Measurements from ENCODE around the gene FABP1.

Gene FABP1

DNA sequence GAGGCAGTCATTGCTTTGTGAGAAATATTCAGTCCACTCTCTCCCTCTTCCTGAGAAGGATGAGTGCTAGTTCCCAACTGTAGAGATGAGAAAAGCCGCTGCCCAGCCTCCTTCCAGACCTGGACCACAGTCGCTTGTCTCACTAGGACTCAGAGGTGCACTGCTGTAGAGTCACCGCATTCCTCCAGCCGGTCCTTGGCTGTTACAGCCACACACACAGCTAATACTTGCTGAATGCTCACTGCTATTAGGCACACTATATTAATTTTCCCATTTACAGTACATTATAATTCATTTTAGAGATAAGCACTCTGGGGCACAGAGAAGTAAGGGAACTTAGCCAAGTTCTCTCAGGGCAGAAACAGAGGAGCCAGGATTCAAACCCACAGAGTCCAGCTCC is 10.0 kb upstream of the FABP1 start:
- DNase-seq (ENCODE audit: low read depth): no peak

DNA sequence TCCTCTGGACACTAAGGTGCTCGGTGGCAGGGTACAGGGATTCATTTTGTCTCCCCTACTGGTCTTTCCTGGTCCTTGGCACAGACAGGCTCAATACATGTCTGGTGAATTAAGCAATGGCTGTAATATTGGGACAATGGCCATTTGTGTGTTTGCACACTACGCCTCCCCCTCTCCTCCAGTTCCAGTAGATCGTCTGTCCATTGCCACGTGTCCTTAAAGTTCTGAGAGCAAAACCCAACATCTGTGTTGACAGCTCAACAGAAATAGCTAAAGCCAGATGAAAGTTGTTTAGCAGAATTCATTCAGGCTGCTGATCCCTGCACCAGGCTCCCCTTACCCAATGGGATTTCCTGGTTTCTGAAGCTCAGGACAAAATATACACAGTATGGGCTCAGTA is 9.0 kb upstream of the FABP1 start:
- DNase-seq (ENCODE audit: low read depth): no peak

DNA sequence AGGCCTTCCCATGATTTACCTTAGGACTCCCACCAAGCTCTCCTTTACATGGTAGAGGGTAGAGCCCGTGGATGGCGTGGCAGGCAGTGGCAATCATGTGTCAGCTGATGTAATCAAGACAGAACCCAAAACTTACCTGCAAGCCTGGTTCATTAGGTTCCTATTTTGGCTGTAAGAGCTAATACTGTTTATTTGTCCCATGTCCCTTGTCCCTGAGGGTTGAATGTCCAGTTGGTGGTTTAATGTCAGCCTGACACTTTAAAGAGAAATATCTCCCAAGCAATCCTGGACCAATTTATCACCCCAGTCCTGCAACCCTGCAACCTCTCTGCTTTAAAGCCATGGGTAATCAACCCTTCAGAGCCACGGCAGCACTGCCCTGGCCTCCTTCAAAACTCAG is 6.0 kb upstream of the FABP1 start:
- no peak for DNase-seq (ENCODE audit: low read depth)

GRCh38 chr2:88131999-88132368 is 4.1 kb upstream of the FABP1 start:
- DNase-seq (ENCODE audit: low read depth): no peak

DNA sequence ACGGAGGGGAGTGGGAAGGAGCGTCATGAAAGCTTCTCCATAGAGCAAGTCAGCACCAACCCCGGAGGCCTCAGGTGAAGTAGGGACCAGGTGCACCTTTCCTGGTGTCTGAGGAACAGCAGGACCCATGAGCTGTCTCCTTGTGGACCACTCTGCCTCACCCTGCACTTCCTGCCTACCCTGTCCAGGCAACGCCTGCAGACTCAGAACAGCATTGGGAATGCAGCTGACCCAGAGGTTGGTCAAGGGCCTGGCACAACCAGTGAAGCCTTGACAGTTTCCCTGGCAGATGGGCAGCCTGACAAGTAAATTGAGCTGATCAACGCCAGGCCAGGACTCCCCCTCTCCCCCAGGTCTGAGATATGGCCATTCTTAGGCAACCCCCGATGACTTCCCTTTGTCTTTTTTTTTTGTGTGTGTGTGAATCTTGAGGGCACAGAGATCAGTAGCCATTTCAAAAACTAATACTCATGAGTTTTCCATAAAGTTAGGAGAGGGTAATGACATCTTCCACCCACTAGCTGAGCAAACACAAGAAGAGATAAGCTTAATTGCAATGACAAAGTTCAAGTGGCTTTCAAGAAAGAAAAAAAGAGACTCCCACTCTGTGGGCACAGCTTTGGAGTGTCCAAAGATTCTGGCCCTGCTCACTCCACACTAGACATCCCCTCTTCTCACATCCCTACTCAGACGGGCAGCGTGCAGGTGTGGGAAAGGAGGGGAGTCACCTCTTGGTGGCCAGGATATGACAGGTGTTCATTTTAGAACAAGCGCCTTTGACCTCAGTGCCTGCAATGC is 3.5 kb upstream of the FABP1 start:
- no peak for DNase-seq (ENCODE audit: low read depth)

GRCh38 chr2:88129313-88129959 is 1.6 kb upstream of the FABP1 start:
- DNase-seq (ENCODE audit: low read depth): no peak

DNA sequence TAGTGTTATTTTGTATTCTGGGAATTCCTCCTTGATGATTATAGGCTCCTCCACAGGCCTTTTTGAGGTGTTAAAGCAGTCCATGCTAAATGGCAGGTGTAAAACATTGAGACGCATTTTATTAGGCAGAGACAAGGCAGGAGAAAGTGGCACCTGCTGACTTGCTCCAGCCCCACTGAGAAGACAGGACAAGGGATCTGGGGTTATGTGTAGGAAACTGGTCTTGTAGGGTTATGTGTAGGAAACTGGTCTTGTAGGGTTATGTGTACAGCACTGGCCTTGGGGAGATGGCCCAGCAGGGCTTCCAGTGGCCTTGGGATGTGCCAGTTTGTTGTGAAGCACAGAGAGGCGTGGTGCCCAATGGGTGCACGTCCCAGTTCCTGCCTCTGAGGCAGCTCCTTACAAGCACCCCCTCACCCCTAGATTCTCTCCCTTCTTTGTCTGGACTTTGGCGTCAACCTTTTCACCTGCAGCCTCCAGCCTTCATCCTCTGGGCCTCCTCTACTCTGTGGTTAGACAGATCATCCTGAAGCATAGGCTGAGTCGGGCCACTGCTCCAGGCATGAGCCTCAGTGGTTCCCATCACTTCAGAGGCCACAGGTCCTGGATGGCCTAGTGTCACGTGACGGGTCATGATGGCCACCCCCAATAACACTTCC is 921 bp upstream of the FABP1 start:
- DNase-seq (ENCODE audit: low read depth): no peak

- no peak for DNase-seq (ENCODE audit: low read depth)
Observed at GRCh38 chr2:88127638-88127887, 299 bp downstream of the FABP1 start.

DNA sequence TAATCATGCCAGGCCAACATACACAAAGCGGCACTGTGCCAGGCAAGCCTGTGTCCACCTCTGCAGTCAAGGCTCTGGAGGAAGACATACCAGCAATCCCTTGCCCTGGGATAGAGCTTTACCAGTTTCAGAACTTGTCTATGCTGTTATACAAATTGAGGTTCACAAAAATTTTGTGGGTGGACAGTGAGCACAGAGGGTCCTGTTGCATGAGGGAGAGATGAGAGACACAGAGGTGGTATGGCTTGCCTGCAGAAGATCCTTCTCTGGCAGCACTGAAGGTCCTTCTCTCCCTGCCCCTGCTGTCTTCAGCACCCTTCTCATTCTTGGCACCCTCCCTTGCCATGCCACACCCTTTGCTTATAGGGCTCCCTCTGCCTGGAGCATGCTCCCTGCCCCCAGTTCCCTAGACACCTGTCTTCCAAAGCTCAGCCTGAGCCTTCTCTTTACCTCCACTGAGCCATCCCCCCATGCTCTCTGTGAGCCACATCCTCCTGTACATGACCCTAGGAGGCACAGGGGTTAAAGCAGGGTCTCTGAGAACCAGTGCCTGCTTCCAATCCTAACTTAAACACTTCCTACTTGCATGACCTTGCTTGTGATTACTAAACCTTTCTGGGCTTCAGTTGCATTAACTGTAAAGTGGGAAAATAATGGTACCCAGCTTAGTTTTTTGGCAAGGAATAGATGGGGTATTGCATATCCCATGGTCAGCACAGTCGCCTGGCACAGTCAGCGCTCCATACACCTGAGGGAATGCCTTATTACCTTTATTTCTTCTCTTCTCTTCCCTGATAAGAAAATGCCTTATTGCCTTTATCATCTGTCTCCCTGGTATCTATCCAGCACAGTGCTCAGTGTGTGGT is 857 bp downstream of the FABP1 start:
- DNase-seq (ENCODE audit: low read depth): no peak

DNA sequence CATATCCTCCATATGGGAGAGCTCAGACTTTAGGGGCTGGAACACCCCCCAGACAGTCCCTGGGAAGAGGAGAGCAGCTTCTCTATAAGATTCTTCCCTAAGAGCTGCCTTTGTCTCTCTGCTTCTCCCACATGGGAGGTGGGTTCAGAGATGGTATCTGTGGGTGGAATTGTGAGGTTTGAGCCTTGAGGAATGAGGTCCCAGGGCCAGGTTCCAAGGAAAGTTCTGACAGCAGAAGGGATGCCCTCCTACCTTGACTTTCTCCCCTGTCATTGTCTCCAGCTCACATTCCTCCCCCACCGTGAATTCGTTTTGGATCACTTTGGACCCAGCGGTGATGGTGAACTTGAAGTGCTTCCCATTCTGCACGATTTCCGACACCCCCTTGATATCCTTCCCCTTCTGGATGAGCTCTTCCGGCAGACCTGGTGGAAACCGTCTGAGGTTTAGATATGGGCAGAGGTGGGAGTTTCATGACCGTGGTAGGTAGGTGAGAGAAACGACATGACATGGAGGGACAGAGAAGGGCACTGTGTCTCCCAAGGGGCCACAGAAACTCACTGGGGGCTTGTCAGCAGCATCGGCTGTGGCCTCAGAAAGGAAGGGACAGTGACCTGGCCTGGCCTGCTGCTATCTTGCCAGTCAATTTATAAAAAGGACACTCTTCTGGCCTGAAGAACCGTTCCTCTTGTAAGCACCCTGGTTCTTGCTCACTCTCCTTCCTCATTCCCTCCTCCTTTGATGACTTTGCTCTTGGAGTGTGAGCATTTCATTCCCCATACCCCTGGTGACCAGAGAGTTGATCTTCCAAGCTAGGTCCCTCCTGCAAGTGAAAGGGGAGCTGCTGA is 1.7 kb downstream of the FABP1 start:
- no peak for DNase-seq (ENCODE audit: low read depth)

- no peak for DNase-seq (ENCODE audit: low read depth)
Observed at GRCh38 chr2:88125344-88125923, 2.4 kb downstream of the FABP1 start.

- no peak for DNase-seq (ENCODE audit: low read depth)
Observed at GRCh38 chr2:88123975-88124917, 3.6 kb downstream of the FABP1 start.

GRCh38 chr2:88123164-88123974 is 4.5 kb downstream of the FABP1 start:
- no peak for DNase-seq (ENCODE audit: low read depth)

- no peak for DNase-seq (ENCODE audit: low read depth)
Observed at GRCh38 chr2:88122141-88122884, 5.5 kb downstream of the FABP1 start.

- DNase-seq (ENCODE audit: low read depth): no peak
Observed at GRCh38 chr2:88121678-88122077, 6.2 kb downstream of the FABP1 start.

DNA sequence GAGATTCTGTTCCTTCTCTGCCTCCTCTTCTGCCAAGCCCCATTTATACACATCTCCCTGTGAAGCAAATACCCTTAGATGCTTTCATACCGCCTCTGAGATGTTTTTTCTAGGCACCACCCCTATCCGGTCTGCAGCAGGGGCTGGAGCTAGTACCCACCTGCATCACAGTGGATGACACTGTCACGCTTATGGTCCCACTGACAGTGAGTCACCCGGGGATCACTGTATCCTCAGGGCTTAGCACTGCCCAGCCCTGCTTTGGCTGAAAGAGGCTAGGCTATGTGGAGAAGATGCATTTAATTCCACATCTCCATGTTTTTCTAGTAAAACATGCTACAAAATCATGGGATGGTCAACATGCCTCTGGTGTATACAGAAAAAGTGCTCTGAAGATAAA is 9.9 kb downstream of the FABP1 start:
- no peak for DNase-seq (ENCODE audit: low read depth)

DNA sequence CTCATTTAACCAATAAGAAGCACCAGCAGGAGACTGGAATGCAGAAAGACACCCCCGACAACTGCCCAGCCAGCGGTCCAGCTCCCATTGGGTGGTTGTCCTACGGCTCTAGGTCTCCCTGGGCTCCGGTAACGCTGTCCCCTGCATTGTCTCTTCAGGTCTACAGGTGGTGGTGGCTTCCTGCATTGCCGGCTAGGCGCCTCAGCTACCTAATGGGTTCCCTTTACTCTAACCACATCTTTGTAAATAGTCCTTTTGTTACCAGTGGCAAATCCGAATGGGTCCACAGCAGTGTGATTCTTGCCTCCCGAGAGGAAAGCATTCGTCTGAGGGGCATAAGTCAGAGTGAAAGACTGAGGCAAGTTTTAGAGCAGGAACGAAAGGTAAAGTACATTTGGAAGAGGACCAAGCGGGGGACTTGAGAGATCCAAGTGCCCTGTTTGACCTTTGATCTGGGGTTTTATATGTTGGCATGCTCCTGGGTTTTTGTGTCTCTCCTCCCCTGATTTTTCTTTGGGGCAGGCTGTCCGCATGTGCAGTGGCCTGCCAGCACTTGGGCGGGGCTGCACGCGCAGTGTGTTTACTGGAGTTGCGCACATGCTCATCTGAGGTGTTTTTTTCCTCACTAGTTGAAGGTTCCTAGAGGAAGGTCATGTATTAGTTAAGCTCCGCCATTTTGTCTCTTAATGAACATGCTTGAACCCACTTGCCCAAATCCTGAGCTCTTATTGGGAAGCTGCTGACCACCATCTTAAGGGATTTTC is 11.0 kb downstream of the FABP1 start:
- DNase-seq (ENCODE audit: low read depth): no peak

Data from GM04504 (cell line).